NCI-H1417 (cell line): Measurements from ENCODE around the gene LHB.
A peak's percentile ranks its signal among the peaks of the same experiment; 100 is the strongest.

Experiments used
- DNase-seq, 3 experiments: peaks; one replicate each; lab custom pipeline; 2025; lab: John Stamatoyannopoulos, UW

Gene LHB

DNA sequence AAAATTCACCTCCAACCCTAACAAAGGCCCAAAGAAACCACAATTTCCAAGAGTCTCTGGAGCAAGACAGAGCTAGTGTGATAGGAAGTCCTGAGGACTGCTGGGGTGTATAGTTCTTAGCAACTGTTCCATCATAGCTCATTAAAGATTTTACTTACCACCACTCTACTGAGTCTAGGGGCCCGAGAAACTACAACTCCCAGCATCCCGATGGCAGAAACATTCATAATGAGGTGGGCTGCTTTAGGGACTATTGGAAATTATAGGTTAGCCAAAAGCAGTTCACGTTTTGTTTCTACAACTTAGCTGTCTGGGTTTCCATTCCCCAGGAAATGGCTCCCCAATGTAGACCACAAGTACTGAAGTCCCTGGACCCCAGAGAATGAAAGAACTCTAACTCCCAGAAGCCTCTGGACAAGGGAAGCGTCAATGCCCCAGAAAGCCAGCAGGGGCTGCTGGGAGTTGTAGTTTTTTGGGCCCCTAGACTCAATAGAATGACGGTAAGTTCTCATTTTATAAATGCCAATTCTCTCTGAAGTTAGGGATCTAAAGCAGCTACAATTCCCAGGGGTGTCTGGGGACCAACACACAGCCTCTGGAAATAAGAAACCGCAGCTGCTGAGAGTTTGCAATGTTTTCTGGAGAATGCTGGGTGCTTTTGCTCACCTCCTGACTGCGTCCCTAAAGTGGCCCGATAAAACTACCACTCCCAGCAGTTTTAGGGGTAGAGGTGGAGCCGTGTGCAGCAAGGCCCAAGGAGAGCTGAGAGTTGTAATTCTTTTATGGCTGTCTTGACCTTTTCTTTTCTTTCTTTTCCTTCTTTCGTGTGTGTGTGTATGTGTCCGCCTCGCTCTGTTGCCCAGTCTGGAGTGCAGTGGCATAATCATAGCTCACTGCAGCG, 40.7 kb downstream of the LHB start:
- peak; percentile 18 to 65 (median 42) for DNase-seq

DNA sequence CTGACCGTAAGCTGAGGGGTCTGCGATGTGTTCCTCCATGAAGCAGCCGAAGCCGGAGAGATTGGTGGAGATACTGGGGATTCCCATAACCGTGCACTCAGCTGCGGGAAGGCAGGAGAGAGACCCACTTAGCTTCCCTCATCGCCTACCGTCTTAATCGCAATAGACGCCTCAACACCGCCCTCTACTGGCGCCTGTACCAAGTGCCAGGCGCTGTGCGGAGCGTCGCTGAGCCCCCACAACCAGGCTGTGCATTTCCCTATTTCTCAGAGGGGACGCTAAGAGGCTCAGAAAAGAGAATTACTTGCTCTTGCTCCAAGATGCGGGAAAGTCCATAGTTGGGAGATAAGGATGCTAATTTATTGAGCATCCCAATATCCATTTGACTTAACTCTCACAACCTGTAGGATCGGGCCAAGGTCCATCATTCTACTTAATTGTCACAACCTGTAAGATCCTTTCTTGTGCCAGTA, 45.9 kb downstream of the LHB start:
- peak in 2 of 3 experiments; percentile 38 to 95 for DNase-seq

DNA sequence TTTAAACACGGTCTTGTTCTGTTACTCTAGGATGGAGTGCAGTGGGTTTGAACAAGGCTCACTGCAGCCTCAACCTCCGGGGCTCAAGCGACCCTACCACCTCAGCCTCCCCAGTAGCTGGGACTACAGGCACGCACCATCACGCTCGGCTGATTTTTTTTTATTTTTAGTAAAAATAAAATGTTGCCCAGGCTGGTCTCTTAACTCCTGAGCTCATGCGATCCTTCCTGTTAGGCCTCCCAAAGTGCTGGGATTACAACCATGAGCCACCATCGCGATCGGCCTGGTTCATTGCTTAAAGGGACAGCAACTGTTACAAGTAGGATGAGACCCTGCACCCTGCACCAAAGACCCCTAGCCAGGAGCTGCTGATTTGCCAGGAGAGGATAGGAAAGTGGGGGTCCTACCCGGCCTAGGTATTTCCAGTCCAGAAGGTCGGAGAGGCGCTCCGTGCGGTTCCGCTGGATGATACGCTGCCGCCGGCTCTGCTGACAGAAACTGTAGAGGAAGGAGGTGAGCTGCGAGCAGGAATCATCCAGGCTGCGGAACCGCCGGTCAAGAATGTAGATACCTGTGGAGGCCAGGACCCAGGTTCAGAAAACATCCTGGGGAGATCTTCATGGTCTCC, 46.6 kb downstream of the LHB start:
- DNase-seq = no peak

DNA sequence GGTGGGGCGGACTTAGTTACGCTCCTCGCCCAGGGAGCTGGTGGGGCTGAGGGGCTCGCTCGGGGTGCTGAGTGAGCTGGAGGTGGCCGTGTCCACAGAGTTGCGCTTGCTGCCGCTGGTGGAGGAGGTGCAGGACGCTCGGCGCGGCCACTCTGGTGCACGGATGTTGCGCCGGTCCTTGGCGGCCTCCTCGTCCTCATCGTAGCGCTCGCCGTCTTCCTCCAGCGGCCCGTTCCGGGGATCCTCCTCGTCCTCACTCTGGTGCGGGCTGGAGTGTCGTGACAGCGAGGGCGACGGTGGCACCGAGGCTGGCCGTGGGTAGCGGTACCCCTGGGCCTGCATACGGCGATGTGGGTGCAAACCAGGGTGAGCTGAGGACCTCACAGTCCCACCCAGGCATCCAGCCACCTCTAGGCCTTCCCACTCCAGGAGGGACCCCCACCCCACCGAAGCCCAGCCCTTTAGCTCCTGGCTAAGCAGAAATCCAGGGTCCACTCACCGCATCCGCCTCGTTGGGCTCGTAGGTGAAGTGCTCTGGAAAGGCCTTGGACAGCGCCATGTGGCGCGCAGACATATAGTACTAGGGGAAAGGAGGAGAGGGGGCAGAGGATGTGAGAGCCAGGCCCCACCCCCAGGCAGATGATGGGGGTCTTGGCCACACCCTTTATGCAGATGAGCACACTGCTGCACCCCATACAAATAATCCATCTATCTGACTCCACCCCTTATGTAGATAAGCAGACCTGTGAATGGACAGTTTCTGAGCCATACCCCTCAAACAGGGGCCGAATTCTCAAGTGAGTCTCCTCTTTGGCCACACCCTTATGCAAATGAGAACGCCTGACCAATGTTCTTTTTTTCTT, 47.4 kb downstream of the LHB start:
- no peak for DNase-seq

DNA sequence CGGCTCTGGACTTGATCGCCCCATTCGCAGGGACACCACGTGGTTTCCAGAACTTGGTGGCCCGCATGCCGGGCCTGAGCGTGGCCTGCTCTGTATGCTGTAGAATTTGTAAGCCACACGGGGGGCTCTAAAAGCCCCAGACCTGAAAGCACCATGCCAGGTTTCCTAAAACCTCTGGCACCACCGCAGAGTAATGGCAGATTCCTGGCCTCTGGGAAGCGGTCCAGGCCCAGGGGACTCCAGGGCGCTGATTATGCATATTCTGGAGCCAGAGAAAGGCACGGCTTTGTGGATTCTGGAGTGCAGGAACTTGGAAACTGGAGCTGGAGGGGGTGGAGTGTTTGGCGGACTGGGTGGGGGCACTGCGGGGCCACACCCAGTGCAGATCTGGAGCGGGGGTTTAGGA, 48.1 kb downstream of the LHB start:
- no peak for DNase-seq

DNA sequence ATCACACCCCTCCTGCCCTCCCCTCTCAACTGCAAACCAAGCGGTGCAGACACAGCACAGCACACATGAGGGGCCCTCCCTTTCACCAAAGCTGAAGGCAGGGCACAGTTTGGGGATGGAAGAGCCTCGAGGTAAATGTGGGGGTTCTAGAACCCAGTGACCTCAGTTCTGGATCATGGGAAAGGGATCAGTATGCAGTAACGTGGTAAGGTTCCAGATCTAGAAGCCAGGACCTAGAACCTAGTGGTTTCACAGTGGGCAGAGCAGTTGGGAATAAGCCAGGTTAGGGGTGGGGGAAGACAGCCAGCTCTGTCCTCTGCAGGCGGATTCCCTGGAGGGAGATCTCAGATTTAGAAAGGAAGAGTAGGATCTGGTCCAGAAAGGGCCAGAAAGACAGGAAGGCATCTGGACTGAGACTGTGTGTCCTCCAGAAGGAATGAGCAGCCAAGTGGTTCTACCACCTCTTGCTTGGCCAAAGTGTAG, 48.7 kb downstream of the LHB start:
- no peak for DNase-seq

DNA sequence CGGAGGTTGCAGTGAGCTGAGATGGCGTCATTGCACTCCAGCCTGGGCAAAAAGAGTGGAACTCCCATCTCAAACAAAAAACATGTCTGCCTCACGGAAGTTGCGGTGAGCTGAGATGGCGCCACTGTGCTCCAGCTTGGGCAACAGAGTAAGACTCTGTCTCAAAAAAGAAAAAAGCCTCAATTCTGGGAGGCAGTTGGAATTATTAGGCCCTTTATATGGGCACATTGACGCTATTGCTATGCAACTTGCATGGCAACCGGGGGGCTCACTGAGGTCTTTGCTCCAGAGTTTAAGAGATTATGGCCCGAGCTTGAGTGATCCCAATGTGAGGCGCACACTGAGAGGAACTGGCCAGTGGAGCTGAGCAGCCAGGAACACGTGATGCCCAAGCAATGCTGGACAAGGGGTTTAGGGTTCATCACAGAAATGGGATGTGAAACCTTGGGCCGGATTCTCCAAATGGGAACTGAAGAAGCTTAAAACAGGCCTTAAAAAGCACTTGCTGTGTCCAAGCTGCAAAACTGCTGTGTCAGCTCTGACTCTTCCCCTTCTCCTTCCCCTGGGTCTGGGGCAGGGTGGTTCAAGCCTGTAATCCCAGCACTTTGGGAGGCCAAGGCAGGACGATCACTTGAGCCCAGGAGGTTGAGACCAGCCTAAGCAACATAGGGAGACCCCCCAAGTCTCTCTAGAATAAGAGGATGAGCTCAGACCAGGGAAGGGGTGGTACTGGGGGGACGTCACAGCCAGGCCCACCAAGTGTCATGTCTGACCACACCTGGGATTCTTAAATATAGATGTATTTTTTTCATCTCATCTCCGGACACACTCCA, 49.3 kb downstream of the LHB start:
- DNase-seq = no peak

DNA sequence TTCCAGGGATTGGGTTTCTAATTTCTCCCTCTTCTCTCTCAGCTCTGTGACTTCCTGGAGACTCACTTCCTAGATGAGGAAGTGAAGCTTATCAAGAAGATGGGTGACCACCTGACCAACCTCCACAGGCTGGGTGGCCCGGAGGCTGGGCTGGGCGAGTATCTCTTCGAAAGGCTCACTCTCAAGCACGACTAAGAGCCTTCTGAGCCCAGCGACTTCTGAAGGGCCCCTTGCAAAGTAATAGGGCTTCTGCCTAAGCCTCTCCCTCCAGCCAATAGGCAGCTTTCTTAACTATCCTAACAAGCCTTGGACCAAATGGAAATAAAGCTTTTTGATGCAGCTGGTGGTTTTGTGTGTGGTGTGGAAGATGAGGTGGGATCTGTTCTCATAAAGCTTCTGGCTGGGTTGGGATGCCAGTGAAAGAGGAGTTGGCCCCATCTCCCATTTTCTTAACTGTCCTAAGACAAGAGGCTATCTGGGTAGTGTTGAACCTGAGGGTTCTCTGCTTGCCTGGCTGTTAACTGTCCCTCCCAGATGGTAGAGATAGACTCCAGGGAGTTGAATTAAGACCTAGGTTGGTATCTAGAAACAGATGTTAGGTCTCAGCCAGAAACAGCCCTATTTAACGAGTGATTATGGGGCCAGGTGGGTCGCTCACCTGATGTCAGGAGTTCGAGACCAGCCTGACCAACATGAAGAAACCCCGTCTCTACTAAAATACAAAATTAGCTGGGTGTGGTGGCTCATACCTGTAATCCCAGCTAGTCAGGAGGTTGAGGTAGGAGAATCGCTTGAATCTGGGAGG, 50.1 kb downstream of the LHB start:
- peak in 2 of 3 experiments; percentile 25 to 71 for DNase-seq
